Activated CD4-positive, alpha-beta T cell treated with anti-CD3 and anti-CD28 coated beads, Interleukin-2, Interleukin-4, amounts not matched to agents 100 ng/mL and 50 ng/mL, durations not matched to agents 16 hours and 8 hours (primary cell): Measurements from ENCODE around the gene TTLL4.

ENCODE experiments used
- DNase-seq: peaks from one replicate; pipeline ENCODE4 v3.0.0-alpha.2; 2020; ENCODE audit warnings: low spot score

The TTLL4 gene

GRCh38 chr2:218786133-218786532 is 75.5 kb downstream of the TTLL4 start:
- no peak for DNase-seq

GRCh38 chr2:218788529-218789255 is 78.1 kb downstream of the TTLL4 start:
- no peak for DNase-seq

- no peak for DNase-seq
These were observed 81.8 kb downstream of the TTLL4 start for GRCh38 chr2:218792433-218792832.

GRCh38 chr2:218796691-218797090 is 86.1 kb downstream of the TTLL4 start:
- DNase-seq: no peak

GRCh38 chr2:218798767-218799504 is 88.3 kb downstream of the TTLL4 start:
- DNase-seq: no peak

- DNase-seq: no peak
These were observed 89.4 kb downstream of the TTLL4 start for GRCh38 chr2:218799990-218800389.

GRCh38 chr2:218802386-218802994 is 91.9 kb downstream of the TTLL4 start:
- no peak for DNase-seq

GRCh38 chr2:218804817-218805216 is 94.2 kb downstream of the TTLL4 start:
- DNase-seq: no peak
